PFSK-1 (cell line): Measurements from ENCODE around the gene CACNB2.

Experiments
- FOXP2 ChIP-seq: optimal IDR thresholded peaks from 2 replicates; pipeline ENCODE3; 2011; ENCODE audit warnings: borderline replicate concordance, control low read depth, inconsistent platforms; ENCODE audit not compliant: insufficient read depth; ENCODE audit errors: extremely low read length, extremely low read depth
- POLR2AphosphoS5 ChIP-seq: IDR thresholded peaks from 2 replicates; pipeline ENCODE4 v1.6.1; 2012; ENCODE audit warnings: low read depth, mild to moderate bottlenecking, control low read depth, low read length, moderate library complexity
- REST ChIP-seq, 2 experiments: IDR thresholded peaks; 2 replicates each; pipeline versions ENCODE4 v1.6.1 to v1.8.0; 2011 to 2012; ENCODE audit warnings: low read depth in 2 of 2, low read length in 2 of 2, control low read depth in 1 of 2, inconsistent platforms in 1 of 2, mild to moderate bottlenecking in 1 of 2, moderate library complexity in 1 of 2; ENCODE audit not compliant: insufficient read depth in 1 of 2
- SIN3A ChIP-seq: IDR thresholded peaks from 2 replicates; pipeline ENCODE4 v1.6.1; 2012; ENCODE audit warnings: mild to moderate bottlenecking, low read length, moderate library complexity, borderline replicate concordance; ENCODE audit not compliant: insufficient read depth
- TAF1 ChIP-seq: IDR thresholded peaks from 2 replicates; pipeline ENCODE4 v1.6.1; 2012; ENCODE audit warnings: low read length, control low read depth, borderline replicate concordance; ENCODE audit not compliant: insufficient read depth

CACNB2 gene

DNA sequence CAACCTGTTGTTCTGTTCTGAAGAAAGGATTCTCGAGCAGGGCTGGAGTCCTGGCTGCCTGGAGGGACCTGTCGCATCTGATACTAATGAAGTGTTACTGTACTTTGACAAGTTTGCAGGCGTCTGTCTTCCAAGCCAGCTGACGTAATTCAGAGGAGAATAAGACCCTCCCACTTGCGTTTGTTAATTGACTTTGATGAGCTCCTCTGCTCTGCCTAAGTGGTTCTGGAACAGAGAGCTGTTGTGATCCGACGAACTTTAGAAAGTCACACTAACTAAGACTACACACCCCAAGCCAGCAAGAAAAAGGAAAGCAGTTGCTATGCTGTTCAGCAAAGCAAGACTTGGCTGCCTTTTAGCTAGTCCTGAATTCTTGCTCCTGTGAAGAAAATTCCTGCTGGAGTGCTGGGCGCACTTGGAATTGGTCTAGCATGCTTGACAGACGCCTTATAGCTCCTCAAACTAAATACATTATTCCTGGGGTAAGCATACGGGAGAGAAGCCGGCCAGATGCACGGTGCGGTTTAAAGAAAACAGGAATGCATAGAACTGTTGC is 200.3 kb downstream of the CACNB2 start:
- TF ChIP-seq SIN3A (no peak), REST (IDR thresholded peaks at IDR 0.05; ENCODE audit: insufficient read depth in 1 of 2, low read depth in 2 of 2, low read length in 2 of 2) (no peak), FOXP2 (no peak), TAF1 (no peak), POLR2AphosphoS5 (no peak)

DNA sequence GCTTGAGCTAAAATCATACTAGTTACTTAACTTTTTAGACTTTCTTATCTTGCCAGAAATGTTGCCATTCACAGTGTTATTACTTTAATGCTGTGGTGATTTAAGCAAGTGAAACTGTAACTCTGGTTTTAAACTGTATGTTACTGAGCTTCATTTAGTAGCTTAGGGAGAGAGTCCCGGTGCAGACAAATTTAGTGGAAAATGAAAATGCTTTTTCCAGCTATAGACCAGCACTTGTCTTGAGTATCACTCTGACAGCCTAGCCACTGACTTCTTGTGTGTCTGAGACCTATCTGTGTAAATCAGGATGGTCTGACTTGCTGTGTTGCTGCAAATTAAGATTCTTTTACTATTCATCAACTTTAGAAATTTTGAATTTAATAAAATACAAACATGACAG is 200.8 kb downstream of the CACNB2 start:
- TF ChIP-seq REST (IDR thresholded peaks at IDR 0.05; ENCODE audit: insufficient read depth in 1 of 2, low read depth in 2 of 2, low read length in 2 of 2) (no peak), SIN3A (no peak), POLR2AphosphoS5 (no peak), TAF1 (no peak), FOXP2 (no peak)

DNA sequence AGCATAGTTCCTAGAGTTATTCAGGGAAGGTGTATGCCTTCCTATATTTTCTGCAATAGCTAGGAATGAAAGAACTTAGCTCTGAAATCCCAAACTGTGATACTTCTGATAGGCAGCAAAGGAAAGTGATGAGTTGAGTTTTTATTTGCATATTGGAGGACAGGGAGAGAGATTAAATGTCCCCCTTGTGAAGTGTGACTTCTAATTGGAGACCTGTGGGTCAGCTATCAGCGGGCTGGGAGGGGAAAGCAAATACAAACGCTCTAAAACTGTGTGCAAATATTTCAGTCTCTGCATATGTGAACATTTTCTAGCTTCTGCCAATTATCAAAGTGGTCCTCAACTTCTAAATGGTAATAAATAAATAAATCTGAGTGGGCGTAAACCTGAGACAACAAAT is 203.3 kb downstream of the CACNB2 start:
- no peak for TF ChIP-seq FOXP2
- no peak for TF ChIP-seq TAF1
- TF ChIP-seq POLR2AphosphoS5 = no peak
- no peak for TF ChIP-seq SIN3A
- no peak for TF ChIP-seq REST (IDR thresholded peaks at IDR 0.05; ENCODE audit: insufficient read depth in 1 of 2, low read depth in 2 of 2, low read length in 2 of 2)

DNA sequence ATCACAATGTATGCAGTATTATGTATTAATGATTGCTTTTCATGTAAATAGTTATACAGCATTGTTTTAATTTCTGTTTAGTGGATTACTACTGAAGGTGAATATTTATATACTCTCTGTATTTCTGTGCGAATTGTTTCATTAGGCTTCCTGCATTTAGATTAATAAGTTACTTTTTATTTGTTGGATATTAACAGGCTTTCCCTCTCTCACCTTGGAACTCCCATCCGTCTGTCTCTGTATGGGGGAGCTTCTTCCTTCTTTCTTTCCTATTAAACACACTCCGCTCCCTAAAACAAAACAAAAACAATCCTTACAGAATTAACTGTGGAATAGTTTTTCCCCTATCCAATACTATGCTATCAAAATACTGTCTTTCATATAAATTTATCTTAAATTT is 205.1 kb downstream of the CACNB2 start:
- TF ChIP-seq REST (IDR thresholded peaks at IDR 0.05; ENCODE audit: insufficient read depth in 1 of 2, low read depth in 2 of 2, low read length in 2 of 2) = no peak
- no peak for TF ChIP-seq SIN3A
- TF ChIP-seq TAF1 = no peak
- no peak for TF ChIP-seq FOXP2
- no peak for TF ChIP-seq POLR2AphosphoS5

GRCh38 chr10:18350340-18350739 is 210.1 kb downstream of the CACNB2 start:
- TF ChIP-seq SIN3A (no peak), REST (IDR thresholded peaks at IDR 0.05; ENCODE audit: insufficient read depth in 1 of 2, low read depth in 2 of 2, low read length in 2 of 2) (no peak), POLR2AphosphoS5 (no peak), FOXP2 (no peak), TAF1 (no peak)
